ENCODE results near the gene CLEC2D. TPM values are rescaled to one million over a fixed set of nuclear protein-coding genes. Genes with fewer than 3 reads are reported as not detected.
"Not testable (repeated sequence)": the region's sequence is repeated elsewhere in the genome, so short reads cannot be mapped to it uniquely, and the experiment has no call there.

The CLEC2D gene
- polyA plus RNA-seq, 3 donors: 11.3 to 24.4 (median 12.7) TPM

DNA sequence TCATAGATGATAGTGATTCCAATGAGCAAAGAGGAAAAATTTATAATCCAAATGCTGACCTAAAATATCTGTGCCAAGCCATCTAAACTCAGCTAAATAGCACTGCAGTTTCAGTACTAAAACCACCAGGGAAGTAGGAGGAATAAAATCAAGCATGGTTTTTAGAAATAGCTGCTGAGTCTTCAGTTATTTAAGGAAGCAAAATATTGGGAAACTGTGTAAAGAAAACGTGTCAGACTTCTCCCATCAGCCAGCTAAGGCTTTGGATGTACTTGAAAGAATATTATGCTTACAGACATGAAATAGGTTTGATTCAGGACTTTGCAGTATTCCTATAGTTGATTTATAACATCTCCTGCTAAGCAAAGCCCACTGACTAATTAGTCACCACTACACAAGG is 24.7 kb downstream of the CLEC2D start:
- no peak for DNase-seq (ENCODE audit: extremely low read depth in 1 of 11, low read depth in 9 of 11, low spot score in 4 of 11)

GRCh38 chr12:9695150-9695549 is 25.6 kb downstream of the CLEC2D start:
- DNase-seq (ENCODE audit: extremely low read depth in 1 of 11, low read depth in 9 of 11, low spot score in 4 of 11): not testable (repeated sequence)

DNA sequence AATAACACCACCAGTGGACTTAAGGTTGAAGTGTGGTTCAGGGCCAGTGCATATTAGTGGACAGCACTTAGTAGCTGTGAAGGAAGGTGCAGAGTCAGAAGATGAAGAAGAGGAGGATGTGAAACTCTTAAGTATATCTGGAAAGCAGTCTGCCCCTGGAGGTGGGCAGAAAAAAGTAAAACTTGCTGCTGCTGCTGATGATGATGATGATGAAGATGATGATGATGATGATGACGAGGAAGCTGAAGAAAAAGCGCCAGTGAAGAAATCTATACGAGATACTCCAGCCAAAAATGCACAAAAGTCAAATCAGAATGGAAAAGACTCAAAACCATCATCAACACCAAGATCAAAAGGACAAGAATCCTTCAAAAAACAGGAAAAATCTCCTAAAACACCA is 26.1 kb downstream of the CLEC2D start:
- not testable (repeated sequence) for DNase-seq (ENCODE audit: extremely low read depth in 1 of 11, low read depth in 9 of 11, low spot score in 4 of 11)

GRCh38 chr12:9697619-9698018 is 28.1 kb downstream of the CLEC2D start:
- DNase-seq (ENCODE audit: extremely low read depth in 1 of 11, low read depth in 9 of 11, low spot score in 4 of 11): no peak

GRCh38 chr12:9698681-9699080 is 29.2 kb downstream of the CLEC2D start:
- no peak for DNase-seq (ENCODE audit: extremely low read depth in 1 of 11, low read depth in 9 of 11, low spot score in 4 of 11)

GRCh38 chr12:9699269-9699897 is 29.9 kb downstream of the CLEC2D start:
- no peak for DNase-seq (ENCODE audit: extremely low read depth in 1 of 11, low read depth in 9 of 11, low spot score in 4 of 11)

- no peak for DNase-seq (ENCODE audit: extremely low read depth in 1 of 11, low read depth in 9 of 11, low spot score in 4 of 11)
Observed at GRCh38 chr12:9699898-9700605, 30.5 kb downstream of the CLEC2D start.

- DNase-seq (ENCODE audit: extremely low read depth in 1 of 11, low read depth in 9 of 11, low spot score in 4 of 11): no peak
Observed at GRCh38 chr12:9700606-9700956, 31.1 kb downstream of the CLEC2D start.

DNA sequence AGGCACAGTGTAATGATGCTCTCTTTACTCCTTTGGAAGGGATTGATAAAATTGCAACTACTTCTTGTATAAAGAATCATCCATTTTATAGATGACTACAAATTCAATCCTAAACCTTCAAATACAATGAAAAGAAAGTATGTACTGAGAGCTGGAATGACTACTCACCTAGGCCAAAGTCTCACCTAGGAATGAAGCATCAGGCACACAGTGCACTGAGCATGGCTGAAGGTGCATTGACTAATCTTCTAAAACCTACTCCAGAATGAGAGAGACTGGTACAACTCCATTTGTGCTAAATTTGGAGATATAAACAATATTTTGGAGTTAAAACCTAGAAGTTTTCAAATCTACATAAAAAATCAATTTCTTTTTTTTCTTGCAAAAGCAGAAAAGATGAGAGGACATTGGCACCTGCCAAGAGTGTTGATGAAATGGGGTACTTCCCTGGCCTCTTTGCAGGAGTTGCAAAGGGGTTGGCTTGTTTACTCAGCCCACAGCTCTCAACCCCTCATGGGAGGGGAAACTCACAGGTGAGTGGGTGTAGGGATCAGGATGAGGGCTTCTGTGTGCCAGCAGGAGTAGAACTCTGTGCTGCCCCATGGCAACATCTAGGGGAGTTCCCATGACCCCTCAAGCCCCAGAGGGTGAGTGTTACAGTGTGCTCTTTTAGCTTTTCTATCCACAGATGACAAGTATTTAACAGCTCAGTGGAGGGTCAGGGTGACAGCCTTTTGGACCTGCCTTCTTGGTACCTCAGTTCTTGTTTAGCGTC is 32.1 kb downstream of the CLEC2D start:
- no peak for DNase-seq (ENCODE audit: extremely low read depth in 1 of 11, low read depth in 9 of 11, low spot score in 4 of 11)

- DNase-seq (ENCODE audit: extremely low read depth in 1 of 11, low read depth in 9 of 11, low spot score in 4 of 11): no peak
Observed at GRCh38 chr12:9702255-9702654, 32.7 kb downstream of the CLEC2D start.

DNA sequence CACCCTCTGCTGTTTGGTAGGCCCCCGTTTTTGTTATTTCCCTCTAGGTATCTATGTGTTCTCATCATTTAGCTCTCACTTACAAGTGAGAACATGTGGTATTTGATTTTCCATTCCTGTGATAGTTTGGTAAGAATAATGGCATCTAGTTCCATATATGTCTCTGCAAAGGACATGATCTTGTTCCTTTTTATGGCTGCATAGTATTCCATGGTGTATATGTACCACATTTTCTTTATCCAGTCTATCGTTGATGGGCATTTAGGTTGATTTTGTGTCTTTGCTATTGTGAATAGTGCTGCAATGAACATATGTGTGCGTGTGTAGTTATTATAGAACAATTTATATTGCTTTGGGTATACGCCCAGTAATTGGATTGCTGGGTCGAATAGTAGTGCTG is 35.0 kb downstream of the CLEC2D start:
- not testable (repeated sequence) for DNase-seq (ENCODE audit: extremely low read depth in 1 of 11, low read depth in 9 of 11, low spot score in 4 of 11)

DNA sequence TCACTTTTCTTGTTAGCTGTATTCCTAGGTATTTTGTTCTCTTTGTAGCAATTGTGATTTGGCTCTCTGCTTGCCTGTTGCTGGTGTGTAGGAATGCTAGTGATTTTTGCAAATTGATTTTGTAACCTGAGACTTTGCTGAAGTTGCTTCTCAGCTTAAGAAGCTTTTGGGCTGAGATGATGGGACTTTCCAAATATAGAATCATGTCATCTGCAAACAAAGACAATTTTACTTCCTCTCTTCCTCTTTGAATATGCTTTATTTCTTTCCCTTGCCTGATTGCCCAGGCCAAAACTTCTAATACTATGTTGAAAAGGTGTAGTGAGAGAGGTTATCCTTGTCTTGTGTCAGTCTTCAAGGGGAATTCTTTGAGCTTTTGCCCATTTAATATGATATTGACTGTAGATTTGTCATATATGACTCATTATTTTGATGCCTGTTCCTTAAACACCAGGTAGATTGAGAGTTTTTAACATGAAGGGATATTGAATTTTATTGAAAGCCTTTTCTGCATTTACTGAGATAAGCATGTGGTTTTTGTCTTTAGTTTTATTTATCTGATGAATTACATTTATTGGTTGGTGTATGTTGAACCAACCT is 36.7 kb downstream of the CLEC2D start:
- DNase-seq (ENCODE audit: extremely low read depth in 1 of 11, low read depth in 9 of 11, low spot score in 4 of 11): no peak

GRCh38 chr12:9707356-9707755 is 37.8 kb downstream of the CLEC2D start:
- no peak for DNase-seq (ENCODE audit: extremely low read depth in 1 of 11, low read depth in 9 of 11, low spot score in 4 of 11)

- DNase-seq (ENCODE audit: extremely low read depth in 1 of 11, low read depth in 9 of 11, low spot score in 4 of 11): peak in 3 of 11 donors; percentile 13 to 27 (median 15)
Observed at GRCh38 chr12:9707864-9708808, 38.6 kb downstream of the CLEC2D start.

- no peak for DNase-seq (ENCODE audit: extremely low read depth in 1 of 11, low read depth in 9 of 11, low spot score in 4 of 11)
Observed at GRCh38 chr12:9708853-9709252, 39.3 kb downstream of the CLEC2D start.

DNA sequence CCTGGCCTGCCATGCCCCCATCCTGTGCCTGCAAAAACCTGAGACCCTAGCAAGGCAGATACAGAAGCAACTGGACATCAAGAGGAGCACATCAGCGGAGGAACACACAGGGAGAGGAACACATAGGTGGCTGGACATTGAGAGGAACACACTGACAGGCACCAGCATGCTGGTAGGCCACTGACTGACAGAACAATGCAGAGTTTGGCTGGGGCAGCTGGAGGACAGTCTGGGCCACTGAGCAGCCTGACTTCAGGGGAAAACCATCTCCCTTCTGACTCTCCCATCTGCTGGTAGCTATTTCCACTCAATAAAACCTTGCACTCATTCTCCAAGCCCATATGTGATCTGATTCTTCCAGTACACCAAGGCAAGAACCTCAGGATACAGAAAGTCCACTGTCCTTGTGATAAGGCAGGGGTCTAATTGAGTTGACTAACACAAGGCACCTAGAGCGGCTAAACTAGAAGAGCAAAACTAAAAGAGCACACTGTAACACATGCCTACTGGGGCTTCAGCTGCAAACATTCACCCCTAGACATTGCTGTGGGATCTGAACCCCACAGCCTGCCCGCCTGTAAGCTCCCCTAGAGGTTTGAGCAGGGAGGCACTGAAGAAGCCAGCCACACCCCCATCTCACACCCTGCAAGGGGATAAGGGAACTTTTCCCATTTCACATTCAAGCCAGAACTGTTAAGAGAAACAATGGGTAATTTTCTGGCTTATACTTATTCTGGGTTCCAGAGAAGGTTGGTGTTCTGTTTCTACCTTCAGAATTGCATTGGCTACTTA is 41.3 kb downstream of the CLEC2D start:
- no peak for DNase-seq (ENCODE audit: extremely low read depth in 1 of 11, low read depth in 9 of 11, low spot score in 4 of 11)

GRCh38 chr12:9711664-9712063 is 42.2 kb downstream of the CLEC2D start:
- no peak for DNase-seq (ENCODE audit: extremely low read depth in 1 of 11, low read depth in 9 of 11, low spot score in 4 of 11)

GRCh38 chr12:9713032-9713558 is 43.6 kb downstream of the CLEC2D start:
- not testable (repeated sequence) for DNase-seq (ENCODE audit: extremely low read depth in 1 of 11, low read depth in 9 of 11, low spot score in 4 of 11)

Data from renal cortex interstitium (tissue), 11 donors.